Nephron progenitor cell (in vitro differentiated cells): ENCODE measurements around the gene PSMB3.

Source experiments
- DNase-seq: peaks from one replicate; pipeline ENCODE4 v3.0.0; 2021
- H3K27ac Mint-ChIP-seq: 2 replicates; pipeline ENCODE4 v1.8.0; 2021; ENCODE audit warnings: mild to moderate bottlenecking, moderate library complexity, mixed read lengths
- H3K27me3 Mint-ChIP-seq: 2 replicates; pipeline ENCODE4 v1.8.0; 2021; ENCODE audit warnings: mild to moderate bottlenecking, low read depth, mixed read lengths; ENCODE audit not compliant: poor library complexity
- H3K36me3 Mint-ChIP-seq: 2 replicates; pipeline ENCODE4 v1.8.0; 2021; ENCODE audit warnings: low read depth, mixed read lengths
- H3K4me1 Mint-ChIP-seq: 2 replicates; pipeline ENCODE4 v1.8.0; 2021; ENCODE audit warnings: mixed read lengths
- H3K4me3 Mint-ChIP-seq: 2 replicates; pipeline ENCODE4 v1.8.0; 2021; ENCODE audit warnings: mild to moderate bottlenecking, moderate library complexity, mixed read lengths
- H3K9me3 Mint-ChIP-seq: 2 replicates; pipeline ENCODE4 v1.8.0; 2021; ENCODE audit warnings: mild to moderate bottlenecking, moderate library complexity, mixed read lengths
- TF ChIP-seq, protein P1 (sequence below): fragments of 200-600 bp; sonication (generic); IDR thresholded peaks from 2 replicates; pipeline ENCODE4 v1.5.0; 2021; ENCODE audit warnings: antibody characterized with exemption

Gene PSMB3

DNA sequence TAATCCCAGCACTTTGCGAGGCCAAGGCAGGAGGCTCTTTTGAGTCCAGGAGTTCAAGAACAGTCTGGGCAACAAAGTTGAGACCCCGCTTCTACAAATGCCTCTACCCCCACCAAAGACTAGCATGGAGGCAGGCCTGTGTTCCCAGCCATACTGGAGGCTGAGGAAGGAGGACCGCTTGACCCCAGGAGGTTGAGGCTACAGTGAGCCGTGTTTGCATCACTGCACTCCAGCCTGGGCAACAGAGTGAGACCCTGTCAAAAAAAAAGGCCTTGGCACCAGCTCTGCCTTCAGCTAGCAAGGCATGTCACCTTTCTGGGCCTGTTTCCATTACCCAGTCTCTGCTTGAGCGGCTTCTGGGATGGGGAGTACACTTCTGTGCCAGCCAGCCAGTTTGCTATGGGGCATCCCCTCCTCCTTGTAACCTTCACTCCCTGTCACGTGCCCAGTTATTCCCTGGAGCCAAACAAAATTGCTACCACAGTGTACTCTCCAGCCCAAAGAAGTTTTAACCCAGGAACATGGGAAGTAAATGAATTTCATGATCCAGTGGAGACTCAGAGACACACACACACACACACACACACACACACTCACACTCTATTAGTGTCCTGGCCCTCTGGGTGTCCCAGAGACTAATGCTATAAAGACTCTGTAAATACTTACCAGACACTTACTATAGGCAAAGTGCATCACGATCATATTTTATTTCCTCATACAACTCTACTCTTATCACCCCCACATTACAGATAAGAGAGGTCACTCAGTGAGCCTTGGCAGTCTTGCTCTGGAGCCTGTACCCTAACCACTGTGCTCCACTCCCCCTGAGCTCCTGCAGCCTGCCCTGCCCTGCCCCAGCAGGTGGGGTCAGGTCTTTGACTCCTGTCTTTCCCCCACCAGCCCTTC, 19.9 kb upstream of the PSMB3 start:
- no peaks in the 10 kb centered on the region for H3K9me3 Mint-ChIP-seq
- peaks cover 40% of the 10 kb centered on the region for H3K4me1 Mint-ChIP-seq
- peaks cover 34% of the 10 kb centered on the region for H3K36me3 Mint-ChIP-seq
- peak overlapping the region; percentile 48 for H3K27ac Mint-ChIP-seq
- DNase-seq = no peak
- H3K27me3 Mint-ChIP-seq = peaks cover 2% of the 10 kb centered on the region
- peak overlapping the region; percentile 34 for H3K4me3 Mint-ChIP-seq
- TF ChIP-seq, protein P1, sequence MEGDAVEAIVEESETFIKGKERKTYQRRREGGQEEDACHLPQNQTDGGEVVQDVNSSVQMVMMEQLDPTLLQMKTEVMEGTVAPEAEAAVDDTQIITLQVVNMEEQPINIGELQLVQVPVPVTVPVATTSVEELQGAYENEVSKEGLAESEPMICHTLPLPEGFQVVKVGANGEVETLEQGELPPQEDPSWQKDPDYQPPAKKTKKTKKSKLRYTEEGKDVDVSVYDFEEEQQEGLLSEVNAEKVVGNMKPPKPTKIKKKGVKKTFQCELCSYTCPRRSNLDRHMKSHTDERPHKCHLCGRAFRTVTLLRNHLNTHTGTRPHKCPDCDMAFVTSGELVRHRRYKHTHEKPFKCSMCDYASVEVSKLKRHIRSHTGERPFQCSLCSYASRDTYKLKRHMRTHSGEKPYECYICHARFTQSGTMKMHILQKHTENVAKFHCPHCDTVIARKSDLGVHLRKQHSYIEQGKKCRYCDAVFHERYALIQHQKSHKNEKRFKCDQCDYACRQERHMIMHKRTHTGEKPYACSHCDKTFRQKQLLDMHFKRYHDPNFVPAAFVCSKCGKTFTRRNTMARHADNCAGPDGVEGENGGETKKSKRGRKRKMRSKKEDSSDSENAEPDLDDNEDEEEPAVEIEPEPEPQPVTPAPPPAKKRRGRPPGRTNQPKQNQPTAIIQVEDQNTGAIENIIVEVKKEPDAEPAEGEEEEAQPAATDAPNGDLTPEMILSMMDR = no peak

DNA sequence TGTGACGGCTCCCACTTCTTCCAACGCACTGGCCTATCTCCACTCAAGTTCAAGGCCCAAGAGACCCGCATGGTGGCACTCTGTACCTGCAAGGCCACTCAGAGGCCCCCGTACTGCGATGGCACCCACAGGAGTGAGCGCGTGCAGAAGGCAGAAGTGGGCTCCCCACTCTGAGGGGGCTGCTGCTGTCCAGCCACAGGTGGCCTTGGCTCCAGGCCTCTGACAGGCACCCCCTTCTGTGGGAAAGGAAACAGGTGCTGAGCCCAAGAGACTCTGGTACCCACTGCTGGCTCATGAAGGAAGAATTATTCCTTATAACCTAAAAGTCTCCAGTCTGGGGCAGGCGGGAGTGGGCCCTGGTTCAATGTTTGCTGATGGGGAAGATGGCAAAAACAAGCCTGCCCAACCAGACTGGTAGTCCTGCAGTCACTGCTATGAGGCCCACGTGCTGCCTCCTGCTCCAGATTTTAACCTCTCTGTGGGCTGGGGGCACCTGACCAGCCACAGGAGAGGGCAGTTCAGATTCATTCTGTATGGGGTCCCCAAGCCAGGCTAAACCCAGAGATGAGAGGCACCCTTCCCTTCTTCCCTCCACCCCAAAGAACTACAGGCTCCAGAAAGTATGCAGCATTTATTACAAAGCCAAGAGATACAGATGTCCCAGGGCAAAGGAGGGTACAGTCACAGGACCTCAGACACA, 19.1 kb upstream of the PSMB3 start:
- H3K27ac Mint-ChIP-seq = peak overlapping the region; percentile 48
- no peaks in the 10 kb centered on the region for H3K9me3 Mint-ChIP-seq
- no peak overlapping the region for H3K4me3 Mint-ChIP-seq

DNA sequence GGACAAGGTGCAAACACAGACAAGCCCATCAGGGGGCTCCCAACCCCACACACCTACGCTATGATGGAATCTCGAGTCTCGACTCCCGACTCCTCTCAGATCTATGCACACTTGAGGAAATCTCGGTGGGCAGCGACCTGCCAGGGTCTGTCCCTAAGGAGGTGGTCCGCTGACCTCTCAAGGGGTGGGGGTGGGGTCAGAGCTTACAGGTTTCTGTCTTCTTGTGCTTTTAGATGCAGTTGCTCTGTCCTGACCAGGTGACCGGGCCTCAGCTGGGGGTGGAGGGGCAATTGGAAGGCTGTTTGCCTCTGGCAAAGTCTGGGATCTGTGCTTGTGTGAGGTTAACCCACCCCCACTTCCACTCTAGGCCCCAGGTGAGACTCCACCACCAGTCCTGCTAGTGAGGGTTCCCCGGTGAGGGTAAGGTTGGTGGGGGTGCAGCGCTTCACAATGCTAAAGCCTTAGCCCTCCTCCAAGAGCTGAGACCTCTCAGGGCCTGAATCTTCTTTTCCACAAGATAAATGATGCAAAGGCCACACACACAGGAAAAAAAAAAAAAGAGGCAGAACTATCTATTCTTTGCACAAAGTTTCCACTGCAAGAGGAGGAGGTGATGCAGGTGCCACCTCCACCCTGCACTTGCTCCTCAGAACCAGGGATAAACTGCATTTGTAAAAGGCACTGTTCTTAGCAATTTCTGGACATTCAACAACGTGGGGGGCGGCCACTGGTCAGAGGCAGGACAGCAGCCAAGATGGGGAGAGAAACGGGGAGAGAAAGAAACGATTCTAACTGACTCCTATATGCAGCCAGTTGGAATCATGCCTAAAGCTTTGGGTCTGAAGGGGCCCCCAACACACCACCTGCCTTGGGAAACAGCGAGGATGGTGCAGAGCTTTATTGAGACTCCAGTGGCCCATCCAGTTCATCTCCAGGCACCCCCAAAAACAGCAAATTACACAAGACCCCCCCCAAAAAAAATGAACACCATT, 18.3 kb upstream of the PSMB3 start:
- H3K9me3 Mint-ChIP-seq = no peaks in the 10 kb centered on the region
- peaks cover 28% of the 10 kb centered on the region for H3K4me1 Mint-ChIP-seq
- no peaks in the 10 kb centered on the region for H3K27me3 Mint-ChIP-seq
- H3K36me3 Mint-ChIP-seq = peaks cover 41% of the 10 kb centered on the region
- H3K4me3 Mint-ChIP-seq = no peak overlapping the region
- TF ChIP-seq, protein P1 = peak; percentile 11
- no peak overlapping the region for H3K27ac Mint-ChIP-seq
- DNase-seq = no peak

More for the DNA sequence above, 19.1 kb upstream of the PSMB3 start:
- TF ChIP-seq, protein P1 = no peak
- no peak for DNase-seq
- H3K27me3 Mint-ChIP-seq = no peaks in the 10 kb centered on the region
- peaks cover 32% of the 10 kb centered on the region for H3K4me1 Mint-ChIP-seq
- H3K36me3 Mint-ChIP-seq = peaks cover 33% of the 10 kb centered on the region

DNA sequence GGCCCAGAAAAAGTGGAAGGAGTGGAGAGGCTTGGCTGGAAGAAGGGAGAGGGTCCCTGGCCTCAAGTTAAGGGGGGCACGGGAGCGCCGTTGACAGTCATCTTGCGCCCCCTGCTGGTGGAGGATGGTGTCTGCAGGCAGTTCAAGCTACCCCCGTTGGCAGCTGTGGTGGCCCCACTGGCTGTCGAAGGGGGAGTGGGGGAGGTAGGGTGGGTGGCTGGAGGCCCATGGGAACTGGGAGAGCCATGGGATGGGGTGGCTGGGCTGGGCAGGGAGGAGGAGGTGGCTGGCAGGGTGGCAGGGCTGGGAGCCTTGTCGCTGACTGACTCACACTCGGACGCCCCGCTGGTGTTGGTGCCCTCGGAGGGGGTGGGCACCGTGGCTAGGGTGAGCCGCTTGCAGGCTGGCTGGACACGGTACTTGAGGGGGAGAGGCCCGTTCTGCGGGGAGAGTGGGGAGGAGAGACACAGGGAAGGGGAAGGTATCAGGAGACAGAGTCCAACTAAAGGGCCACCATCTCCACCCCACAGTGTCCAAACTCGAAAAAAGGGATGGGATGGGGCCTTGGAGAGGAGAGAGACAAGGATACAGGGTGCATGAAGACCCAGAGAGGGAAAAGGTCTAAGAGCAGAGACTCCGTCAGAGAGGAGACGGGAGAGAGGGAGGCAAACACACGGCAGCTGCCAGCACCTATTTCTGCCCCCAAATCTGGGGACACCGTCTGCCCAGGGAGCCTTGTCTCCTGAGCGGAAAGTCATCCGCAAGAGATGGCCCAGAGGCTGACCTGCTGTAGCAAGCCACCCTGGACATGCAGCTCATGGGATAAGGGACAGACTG, 17.2 kb upstream of the PSMB3 start:
- Mint-ChIP-seq H3K4me1 (peaks cover 23% of the 10 kb centered on the region), H3K36me3 (peaks cover 45% of the 10 kb centered on the region), H3K9me3 (no peaks in the 10 kb centered on the region), H3K4me3 (no peak overlapping the region), H3K27ac (peak overlapping the region; percentile 41), H3K27me3 (no peaks in the 10 kb centered on the region)
- TF ChIP-seq, protein P1 = peak; percentile 88
- peak; percentile 88 for DNase-seq
